GM11168 (cell line): ENCODE results near the gene KCMF1.
"Not testable (repeated sequence)": the region's sequence is repeated elsewhere in the genome, so short reads cannot be mapped to it uniquely, and the experiment has no call there.

Experiments used
- in situ Hi-C: fragments of 300-500 bp; cut with MboI; formaldehyde crosslinking; loops from one replicate; pipeline ENCODE4 v1.12.0; 2022; ENCODE audit warnings: low sequenced_read_pairs; ENCODE audit not compliant: unreplicated experiment

Gene KCMF1

DNA sequence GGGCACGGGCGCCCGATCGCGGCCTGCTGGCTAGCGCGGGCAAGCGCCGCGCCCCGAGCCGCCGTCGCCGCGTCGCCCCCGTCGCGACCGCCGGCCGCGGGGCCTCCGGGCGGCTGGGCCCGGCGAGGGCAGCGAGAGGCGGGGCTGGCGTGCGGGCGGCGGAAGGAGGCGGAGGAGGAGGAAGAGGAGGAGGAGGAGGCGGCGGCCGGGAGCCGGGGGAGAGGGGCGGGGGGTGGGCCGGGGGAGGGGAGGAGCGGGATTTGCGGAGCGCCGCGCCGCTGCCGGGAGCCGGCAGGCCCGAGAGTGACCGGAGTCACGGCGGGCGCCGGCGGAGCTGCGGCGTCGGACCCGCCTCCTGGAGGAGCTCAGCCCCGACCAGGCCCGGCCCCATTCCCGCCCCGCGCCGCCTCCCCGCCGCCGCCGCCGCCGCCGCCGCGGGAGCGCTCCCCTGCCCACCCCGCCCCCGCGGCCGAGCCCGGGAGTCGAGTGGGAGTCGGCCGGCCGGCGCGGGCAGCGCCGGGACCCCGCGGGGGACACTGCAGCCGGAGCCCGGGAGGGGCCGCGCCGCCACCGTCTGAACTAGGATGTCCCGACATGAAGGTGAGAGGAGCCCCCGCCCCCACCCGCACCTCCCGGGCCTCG lies at the start of gene KCMF1:
KCMF1 (plus strand) TSS at position 294 of the 642 bp plus-strand sequence; CDS start at position 585, 291 bp downstream.
- in situ Hi-C loops = no loop called here

DNA sequence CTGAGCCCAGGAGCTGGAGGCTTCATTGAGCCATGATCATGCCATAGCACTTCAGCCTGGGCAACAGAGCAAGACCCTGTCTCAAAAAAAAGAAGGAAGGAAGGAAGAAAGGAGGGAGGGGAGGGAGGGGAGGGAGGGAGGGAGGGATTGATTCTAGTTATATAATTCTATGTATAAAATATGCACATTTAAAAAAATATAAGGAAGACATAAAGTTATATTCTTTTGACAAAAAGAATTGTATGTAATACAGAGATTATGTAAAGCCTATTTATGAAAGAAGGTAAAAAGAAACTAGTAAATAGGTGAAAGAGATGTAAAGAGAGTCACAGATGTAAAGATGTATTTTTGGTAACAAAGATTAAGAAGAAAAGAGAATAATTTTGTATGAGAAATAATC lies 48.0 kb upstream of the KCMF1 start:
- in situ Hi-C loops = no loop called here

DNA sequence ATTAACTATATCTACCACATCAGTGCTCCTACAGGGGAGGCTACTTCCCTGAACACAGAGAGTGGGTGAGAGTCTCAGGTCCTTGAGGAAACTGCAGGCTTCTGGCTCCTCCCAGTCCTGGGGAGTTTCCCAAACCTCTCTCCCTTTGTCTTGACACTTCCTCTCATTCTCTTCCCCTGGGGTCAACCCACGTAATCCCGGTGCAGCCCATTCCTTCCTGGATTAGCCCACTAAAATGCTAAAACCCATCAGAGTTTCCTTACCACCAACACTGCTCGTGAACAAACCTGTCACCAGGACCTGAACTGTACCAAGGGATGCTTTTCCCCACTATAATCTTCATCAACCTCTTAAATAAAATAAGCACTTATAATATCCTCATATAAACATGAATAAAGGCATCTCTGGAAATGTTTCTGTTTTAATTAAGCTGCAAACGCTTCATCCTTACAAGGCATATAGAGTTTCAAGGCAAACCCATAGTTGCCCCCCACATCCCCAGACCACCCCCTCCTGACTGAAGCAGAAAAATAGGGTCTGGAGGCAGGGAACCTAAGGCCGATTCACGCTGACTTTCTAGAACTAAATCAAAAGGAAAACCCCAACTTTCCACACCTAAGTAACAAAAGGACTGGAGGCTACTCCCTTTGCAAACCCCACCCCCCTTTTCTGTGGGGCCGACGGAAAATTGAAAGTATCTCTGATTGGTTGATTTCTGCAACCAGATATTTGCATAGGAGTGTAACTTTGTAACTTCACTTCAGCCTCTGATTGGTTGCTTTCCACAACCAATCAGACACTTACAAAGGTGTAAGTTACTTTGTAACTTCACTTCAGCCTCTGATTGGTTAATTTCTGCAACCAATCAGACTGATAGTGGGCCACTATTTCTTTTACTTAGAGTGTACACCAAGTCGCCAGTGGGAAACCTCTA lies 46.5 kb upstream of the KCMF1 start:
- in situ Hi-C loops = no loop called here

DNA sequence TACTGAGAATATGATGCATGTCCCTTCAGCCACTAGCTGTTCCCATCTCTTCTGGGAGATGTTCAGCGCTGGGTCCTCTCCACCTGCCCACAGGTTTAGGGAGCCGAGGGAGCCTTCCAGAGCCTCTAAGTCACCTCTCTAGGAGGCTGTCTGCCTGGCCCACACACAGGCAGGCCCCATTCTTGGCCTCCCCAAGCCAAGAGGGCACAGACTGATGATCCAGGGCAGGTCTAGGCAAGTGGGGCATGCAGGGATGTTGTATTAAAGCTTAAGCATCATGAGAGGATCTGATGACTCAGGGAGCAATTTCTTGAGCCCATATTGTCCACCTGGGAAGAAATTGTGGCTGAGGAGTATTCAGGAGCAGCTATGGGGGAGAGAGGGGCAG lies 45.6 kb upstream of the KCMF1 start:
- in situ Hi-C loops = no loop called here

DNA sequence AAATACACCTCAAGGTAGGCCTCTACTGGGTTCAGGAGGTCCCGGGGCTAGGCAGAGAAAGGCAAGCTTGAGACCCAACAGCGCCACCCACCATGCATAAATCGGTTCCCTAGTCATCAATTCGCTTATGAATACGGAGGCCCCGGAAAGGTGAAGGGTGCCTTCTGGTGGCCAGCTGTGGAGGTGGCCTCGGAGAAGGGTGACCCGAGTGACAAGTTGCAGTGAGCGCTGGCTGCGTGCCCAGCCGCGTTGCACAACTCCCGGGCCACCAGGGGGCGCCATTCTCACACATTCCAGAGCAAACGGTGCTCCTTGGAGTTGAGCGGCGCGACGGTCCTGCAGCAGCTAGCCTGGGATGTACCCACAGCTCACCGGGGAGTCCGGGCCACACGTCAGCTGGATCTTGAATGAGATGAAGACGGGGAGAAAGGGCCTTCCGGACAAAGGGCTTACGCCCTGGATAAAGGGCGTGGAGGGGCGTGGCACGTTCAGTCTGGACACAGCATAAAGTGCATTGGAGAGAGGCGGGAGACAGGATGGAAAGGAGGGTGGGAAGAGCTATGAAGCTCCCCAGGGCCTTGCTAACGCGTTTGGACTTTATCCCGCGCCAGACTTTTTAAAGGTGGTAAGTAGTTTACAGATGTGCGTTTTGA lies 45.1 kb upstream of the KCMF1 start:
- in situ Hi-C loops = no loop called here

DNA sequence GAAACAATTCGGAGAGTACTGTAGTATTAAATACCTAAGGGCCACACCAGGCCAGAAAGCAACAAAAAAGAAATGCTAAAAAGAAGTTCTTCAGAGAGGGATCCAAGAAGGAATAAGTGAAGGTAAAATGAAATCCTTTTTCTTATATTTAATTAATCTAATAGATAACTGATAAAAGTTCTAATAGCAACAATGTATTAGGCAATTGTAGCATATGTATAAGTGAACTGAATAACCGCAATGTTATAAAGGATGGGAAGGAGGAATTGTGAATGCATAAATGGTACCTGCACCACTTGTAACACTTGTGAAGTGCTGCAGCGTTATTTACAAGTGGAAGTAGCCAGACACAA lies 43.7 kb upstream of the KCMF1 start:
- in situ Hi-C loops = no loop called here

DNA sequence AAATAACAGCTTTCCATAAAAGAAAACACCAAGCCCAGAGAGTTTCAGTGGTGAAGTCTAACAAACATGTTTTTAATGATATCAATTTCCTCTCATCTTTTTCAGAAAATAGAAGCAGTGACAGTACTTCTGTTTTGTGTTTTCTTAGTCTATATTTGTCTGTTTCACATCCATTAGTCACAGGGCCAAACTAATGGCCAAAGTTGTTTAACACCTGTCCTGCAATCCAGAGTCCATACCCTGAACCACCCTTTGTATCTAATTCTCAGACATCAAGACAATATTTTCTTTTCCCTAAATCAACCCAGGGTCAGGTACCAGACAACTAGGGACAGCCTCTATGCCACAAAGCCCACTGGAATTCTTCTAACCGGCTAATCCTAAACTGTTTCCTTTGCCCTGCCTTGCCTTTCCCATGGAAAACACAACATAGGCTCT lies 39.6 kb upstream of the KCMF1 start:
- in situ Hi-C loops = no loop called here

DNA sequence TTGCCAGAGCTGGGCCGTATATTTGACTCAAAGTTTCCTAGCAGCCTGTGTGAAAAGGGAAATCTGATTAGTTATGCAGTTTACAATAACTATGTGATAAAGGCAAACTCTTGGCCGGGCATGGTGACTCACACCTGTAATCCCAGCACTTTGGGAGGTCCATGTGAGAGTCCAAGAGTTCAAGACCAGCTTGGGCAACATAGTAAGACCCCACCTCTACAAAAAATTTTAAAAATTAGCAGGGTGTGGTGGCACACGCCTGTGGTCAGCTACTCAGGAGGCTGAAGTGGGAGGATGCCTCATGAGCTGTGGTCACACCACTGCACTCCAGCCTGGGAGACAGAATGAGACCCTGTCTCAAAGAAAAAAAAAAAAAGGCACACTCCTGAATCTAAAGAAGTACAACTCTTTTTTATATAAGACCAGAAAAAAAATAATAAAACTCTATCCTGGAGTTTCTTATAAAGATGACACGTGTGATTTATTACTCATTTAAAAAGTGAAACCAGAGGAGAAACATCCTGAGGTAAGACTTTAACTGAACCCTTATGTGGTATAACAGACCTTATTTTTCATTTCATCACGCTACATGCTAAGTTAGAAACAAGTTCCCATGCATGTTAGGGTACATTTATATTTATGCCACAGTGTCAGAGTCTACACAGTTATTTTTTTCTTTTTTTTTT lies 32.6 kb upstream of the KCMF1 start:
- in situ Hi-C loops = no loop called here

DNA sequence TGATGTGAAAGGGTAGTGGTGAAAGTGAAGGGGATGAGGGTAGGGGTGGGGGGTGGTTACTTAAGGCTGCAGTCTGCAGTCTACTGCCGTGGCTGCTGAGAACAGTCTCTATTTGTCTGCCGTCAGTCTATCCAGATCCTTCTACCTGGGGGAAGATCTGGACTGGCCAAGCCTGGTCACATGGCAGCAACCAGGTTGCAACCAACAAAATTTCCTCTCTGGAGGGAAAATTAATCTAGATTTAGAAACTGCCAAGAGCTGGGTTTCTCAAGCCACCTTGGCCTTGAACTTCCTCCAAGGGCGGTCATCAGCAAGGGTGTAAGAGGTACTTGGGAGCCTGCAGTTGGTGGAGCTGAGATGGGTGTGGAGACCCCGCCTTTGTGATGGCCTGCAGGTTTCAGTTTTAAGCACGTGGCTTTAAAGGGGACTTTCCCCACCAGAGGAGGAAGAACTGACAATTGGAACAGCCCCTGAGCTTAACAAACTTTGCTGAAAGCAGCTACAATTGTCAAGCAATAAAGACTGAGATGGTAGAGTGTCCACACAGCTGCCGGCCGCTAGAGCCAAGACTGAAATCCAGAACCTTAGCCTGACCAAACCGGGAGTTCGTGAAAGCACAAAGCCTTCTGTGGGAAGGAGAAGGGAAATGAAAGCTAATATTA lies 31.4 kb upstream of the KCMF1 start:
- in situ Hi-C loops = no loop called here

DNA sequence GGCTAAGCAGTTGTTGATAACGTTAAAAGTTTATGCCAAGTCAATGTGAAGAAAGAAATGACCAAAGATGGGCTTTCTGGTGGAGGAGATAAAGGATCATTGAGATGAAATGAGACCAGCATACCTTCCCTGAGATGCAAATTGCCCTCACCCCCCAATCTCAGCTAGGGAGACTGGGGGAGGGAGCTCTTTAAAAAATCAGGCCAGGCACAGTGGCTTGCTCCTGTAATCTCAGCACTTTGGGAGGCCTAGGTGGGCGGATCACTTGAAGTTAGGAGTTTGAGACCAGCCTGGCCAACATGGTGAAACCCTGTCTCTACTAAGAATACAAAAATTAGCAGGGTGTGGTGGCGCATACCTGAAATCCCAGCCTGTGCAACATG lies 30.9 kb upstream of the KCMF1 start:
- in situ Hi-C loops = no loop called here

DNA sequence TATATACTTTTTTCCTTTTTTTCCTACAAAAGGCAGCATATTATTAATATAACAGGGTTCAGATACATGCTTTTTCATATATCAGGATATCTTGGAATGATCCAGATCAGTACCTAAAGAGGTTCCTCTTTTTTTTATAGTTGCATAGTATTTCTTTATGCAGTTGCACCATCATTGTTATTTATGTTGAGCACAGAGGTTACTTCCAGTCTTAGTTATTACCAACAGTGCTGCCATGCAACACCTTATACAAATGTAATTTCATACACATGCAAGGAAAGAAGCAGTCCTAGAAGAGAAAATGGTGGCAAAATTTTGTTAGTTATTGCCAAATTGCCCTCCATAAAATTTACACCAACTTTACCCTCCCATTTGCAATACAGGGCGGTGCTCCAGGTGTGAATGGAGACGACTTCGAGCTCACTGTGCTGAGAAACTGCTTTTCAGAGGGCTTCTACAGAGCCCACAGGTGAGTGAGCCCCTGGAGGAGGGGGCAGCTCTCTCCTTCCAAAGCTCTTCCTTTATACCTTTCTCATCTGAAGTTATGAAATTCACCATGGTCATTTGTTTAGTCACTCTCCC lies 30.0 kb upstream of the KCMF1 start:
- in situ Hi-C loops = no loop called here

DNA sequence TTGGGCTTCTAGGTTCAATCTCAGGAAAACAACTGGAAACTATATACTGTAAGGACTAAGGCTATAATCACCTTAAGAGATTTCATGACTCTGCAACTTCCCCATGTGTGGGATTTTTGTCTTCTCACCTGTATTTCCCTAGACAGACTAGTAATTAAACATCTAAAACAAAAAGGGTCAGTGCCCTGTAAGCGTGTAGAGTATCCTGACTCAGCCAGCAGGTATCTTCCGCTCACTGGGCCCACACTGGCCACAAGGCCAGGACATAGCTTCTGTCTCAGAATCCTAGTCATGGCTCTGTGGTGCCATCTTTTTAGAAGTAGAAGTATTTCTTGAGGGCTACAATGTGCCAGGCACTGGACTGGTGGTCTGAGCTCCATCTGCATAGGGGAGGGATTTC lies 28.8 kb upstream of the KCMF1 start:
- in situ Hi-C loops = no loop called here

DNA sequence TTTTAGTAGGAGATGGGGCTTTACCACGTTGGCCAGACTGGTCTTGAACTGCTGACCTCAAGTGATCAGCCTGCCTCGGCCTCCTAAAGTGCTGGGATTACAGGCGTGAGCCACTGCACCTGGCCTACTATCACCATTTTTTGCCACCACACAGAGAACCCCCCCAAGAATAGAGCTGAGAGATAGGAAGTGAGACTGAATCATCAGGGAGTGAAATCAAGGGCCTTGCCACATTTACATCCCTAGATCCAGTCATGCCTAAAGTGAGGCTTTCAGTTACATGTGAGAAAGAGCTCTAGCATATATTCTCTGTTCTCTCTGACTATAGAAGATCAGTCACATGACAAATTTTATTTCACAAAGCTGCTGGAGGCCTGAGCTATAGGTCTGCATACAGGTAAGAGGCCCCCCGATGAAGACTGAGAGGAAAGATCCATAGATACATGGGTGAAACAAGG lies 28.0 kb upstream of the KCMF1 start:
- in situ Hi-C loops = no loop called here

DNA sequence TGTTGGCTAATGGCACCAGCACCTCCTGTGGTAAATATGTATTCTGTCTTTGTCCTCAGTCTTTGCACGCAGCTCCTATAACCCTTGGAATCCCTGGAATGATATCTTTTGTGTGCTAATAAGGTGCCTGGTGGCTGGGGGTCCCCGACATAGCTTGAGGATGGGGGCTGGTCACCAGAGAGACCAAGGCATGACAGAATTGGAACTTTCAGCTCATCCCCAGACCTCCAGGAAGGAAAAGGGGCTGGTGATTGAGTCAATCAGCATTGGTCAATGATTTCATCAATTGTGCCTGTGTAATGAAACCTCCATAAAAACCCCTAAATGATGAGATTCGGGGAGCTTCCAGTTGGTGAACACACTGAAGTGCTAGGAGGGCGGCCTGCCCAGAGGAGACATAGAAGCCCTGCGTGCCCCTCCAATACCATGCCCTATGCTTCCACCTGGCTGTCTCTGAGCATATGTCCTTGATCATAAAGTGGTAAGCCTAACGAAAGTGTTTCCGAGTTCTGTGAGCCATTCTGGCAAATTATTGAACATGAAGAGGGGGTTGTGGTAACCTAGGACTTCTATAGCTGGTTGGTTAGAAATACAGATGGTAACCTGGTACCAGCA lies 26.6 kb upstream of the KCMF1 start:
- in situ Hi-C loops = no loop called here

DNA sequence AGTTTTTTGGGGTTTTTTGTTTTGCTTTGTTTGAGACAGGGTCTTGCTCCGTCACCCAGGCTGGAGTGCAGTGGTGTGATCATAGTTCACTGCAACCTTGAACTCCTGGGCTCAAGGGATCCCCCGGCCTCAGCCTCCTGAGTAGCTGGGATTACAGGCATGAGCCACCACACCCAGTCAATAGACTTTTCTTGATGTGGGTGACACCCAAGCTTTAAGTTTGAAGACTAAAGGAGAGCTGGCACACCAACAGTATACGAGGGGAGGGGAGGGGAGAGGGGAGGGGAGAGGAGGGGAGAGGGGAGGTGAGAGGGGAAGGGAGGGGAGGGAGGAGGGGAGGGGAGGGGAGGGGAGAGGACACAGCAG lies 25.1 kb upstream of the KCMF1 start:
- in situ Hi-C loops = not testable (repeated sequence)

DNA sequence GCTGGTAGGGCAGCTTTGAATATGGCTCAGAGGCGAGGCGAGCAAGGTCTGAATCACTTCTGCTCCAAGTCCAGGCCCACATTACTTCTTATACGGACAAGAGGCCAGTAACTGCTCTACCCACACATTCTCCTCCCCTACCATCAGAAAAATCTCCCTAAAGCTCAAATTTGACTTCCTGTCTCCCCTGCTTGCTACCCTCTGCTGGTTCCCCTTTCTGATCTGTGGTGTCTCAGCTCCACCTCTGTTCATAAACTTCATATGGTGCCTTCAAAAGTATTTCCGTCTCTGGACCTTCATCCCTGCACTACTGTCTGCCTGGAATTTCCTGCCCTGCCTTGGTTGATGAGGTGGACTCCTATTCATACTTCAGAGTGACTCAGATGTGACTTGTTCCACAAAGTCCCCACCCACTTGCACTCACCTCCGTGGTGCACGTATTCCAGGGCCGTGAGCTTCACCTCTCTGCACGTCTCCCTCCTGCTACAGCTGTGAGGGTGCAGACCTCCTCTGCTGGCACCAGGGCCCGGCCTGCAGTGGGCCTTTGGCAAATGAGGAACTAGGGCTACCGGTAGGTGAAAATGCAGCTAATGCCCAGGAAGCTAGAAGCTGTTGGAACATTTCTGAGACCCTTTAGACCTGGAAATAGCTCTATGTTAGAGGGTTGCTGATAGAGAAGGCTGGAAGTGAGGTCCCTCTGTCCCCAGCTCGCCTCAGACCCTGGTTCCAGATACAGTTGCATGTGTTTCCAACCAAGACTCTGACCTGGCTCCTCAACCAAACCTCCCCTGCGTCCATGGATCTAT lies 24.6 kb upstream of the KCMF1 start:
- in situ Hi-C loops = no loop called here

DNA sequence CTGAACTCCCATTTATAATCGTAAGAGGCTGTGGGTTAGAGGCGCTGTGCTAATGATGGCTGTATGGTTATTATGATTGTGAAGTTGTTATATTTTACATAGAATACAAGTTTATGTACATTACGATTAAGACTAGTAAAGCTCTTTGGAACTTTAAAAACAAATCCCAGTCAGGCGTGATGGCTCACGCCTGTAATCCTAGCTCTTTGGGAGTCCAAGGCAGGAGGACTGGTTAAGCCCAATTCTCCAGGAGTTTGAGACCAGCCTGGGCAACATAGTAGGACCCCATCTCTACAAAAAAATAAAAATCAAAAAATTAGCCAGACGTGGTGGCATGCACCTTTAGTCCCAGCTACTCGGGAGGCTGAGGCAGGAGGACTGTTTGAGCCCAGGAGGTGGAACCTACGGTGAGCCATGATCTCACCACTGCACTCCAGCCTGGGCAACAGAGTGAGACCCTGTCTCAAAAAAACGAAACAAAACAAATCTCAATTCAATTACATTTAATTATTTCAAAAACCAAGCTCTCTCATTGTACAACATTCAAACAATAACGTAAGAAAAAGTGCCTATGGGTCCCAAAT lies 23.9 kb upstream of the KCMF1 start:
- in situ Hi-C loops = no loop called here

DNA sequence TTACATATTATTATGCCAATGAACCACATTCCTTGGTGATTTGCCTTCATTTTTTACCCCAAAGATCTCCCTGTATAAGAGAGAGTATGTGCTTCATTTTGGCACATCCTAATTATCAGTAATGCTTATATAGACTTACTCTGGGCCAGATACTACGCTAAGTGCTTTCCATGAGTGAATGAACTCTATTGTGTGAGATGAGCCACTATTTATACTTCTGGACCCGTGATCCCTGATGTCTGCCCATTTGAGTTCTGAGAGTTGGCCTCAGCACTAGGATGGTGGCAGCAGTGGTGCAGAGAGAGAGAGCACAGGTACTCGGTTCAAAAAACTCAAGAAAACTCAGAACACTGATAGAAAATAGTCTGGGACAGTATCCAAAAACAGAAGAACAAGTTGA lies 17.4 kb upstream of the KCMF1 start:
- in situ Hi-C loops = no loop called here
